GM12874 (cell line): ENCODE measurements around the gene METRN.

Experiments used
- CTCF ChIP-seq: IDR thresholded peaks from 2 replicates; pipeline ENCODE4 v1.5.1; 2011; ENCODE audit warnings: low read depth, mild to moderate bottlenecking, control low read depth, low read length, moderate library complexity; ENCODE audit not compliant: insufficient read depth

METRN gene

GRCh38 chr16:695355-696089, 19.4 kb upstream of the METRN start:
- no peak for TF ChIP-seq CTCF

- TF ChIP-seq CTCF, result no peak
Measured at GRCh38 chr16:698911-699671, 15.8 kb upstream of the METRN start.

GRCh38 chr16:700684-701584, 14.0 kb upstream of the METRN start:
- no peak for TF ChIP-seq CTCF

- TF ChIP-seq CTCF, result no peak
Measured at GRCh38 chr16:702341-702740, 12.6 kb upstream of the METRN start.

- TF ChIP-seq CTCF, result no peak
Measured at GRCh38 chr16:703406-703805, 11.5 kb upstream of the METRN start.

GRCh38 chr16:704047-704446, 10.9 kb upstream of the METRN start:
- TF ChIP-seq CTCF, result no peak
